Measurements from ENCODE around the gene MSGN1.

Gene MSGN1

GRCh38 chr2:17799301-17800120 lies 16.7 kb upstream of the MSGN1 start:
- Mint-ChIP-seq H3K36me3 (no peaks in the 10 kb centered on the region), H3K4me1 (no peaks in the 10 kb centered on the region), H3K27ac (no peak overlapping the region)

GRCh38 chr2:17800219-17800618 lies 16.0 kb upstream of the MSGN1 start:
- DNase-seq (ENCODE audit: low spot score in 2 of 2) (peak in 1 of 2 donors; percentile 8), ATAC-seq (no peak)
- H3K4me3 Mint-ChIP-seq: no peak overlapping the region
- H3K27ac Mint-ChIP-seq: no peak overlapping the region
- H3K9me3 Mint-ChIP-seq: no peaks in the 10 kb centered on the region
- no peaks in the 10 kb centered on the region for H3K36me3 Mint-ChIP-seq
- no peaks in the 10 kb centered on the region for H3K4me1 Mint-ChIP-seq

More at GRCh38 chr2:17799301-17800120, 16.7 kb upstream of the MSGN1 start:
- Mint-ChIP-seq H3K4me3 (no peak overlapping the region), H3K9me3 (no peaks in the 10 kb centered on the region)
- ATAC-seq (no peak), DNase-seq (ENCODE audit: low spot score in 2 of 2) (peak in 1 of 2 donors; percentile 12)

GRCh38 chr2:17800693-17801458 lies 15.4 kb upstream of the MSGN1 start:
- DNase-seq (ENCODE audit: low spot score in 2 of 2) (no peak), ATAC-seq (no peak)
- Mint-ChIP-seq H3K9me3 (no peaks in the 10 kb centered on the region), H3K27ac (no peak overlapping the region), H3K36me3 (no peaks in the 10 kb centered on the region), H3K4me1 (no peaks in the 10 kb centered on the region), H3K4me3 (no peak overlapping the region)

- H3K36me3 Mint-ChIP-seq: no peaks in the 10 kb centered on the region
- H3K4me1 Mint-ChIP-seq: no peaks in the 10 kb centered on the region
- no peak for ATAC-seq
- H3K27ac Mint-ChIP-seq: no peak overlapping the region
- no peaks in the 10 kb centered on the region for H3K9me3 Mint-ChIP-seq
- no peak for DNase-seq (ENCODE audit: low spot score in 2 of 2)
- H3K4me3 Mint-ChIP-seq: no peak overlapping the region
Measured at GRCh38 chr2:17803497-17803896, 12.8 kb upstream of the MSGN1 start.

- Mint-ChIP-seq H3K9me3 (no peaks in the 10 kb centered on the region), H3K4me1 (no peaks in the 10 kb centered on the region), H3K4me3 (no peak overlapping the region), H3K36me3 (no peaks in the 10 kb centered on the region), H3K27ac (no peak overlapping the region)
- DNase-seq (ENCODE audit: low spot score in 2 of 2) (no peak), ATAC-seq (no peak)
Measured at GRCh38 chr2:17804358-17804757, 11.9 kb upstream of the MSGN1 start.

GRCh38 chr2:17805166-17805565 lies 11.1 kb upstream of the MSGN1 start:
- no peak overlapping the region for H3K27ac Mint-ChIP-seq
- no peak for DNase-seq (ENCODE audit: low spot score in 2 of 2)
- H3K4me3 Mint-ChIP-seq: no peak overlapping the region

GRCh38 chr2:17805717-17806363 lies 10.4 kb upstream of the MSGN1 start:
- Mint-ChIP-seq H3K9me3 (no peaks in the 10 kb centered on the region), H3K36me3 (no peaks in the 10 kb centered on the region), H3K4me3 (no peak overlapping the region), H3K27ac (no peak overlapping the region), H3K4me1 (no peaks in the 10 kb centered on the region)
- DNase-seq (ENCODE audit: low spot score in 2 of 2): no peak
- ATAC-seq: no peak

More at GRCh38 chr2:17805166-17805565, 11.1 kb upstream of the MSGN1 start:
- no peaks in the 10 kb centered on the region for H3K36me3 Mint-ChIP-seq
- no peaks in the 10 kb centered on the region for H3K4me1 Mint-ChIP-seq
- H3K9me3 Mint-ChIP-seq: no peaks in the 10 kb centered on the region
- no peak for ATAC-seq

- no peak overlapping the region for H3K27ac Mint-ChIP-seq
- peaks cover 6% of the 10 kb centered on the region for H3K4me1 Mint-ChIP-seq
- no peak overlapping the region for H3K4me3 Mint-ChIP-seq
Measured at GRCh38 chr2:17813010-17813741, 3.1 kb upstream of the MSGN1 start.

GRCh38 chr2:17813742-17814473 lies 2.4 kb upstream of the MSGN1 start:
- Mint-ChIP-seq H3K9me3 (no peaks in the 10 kb centered on the region), H3K27ac (no peak overlapping the region), H3K4me3 (no peak overlapping the region), H3K4me1 (peaks cover 6% of the 10 kb centered on the region), H3K36me3 (no peaks in the 10 kb centered on the region)
- ATAC-seq: peak; percentile 39
- DNase-seq (ENCODE audit: low spot score in 2 of 2): no peak

More at GRCh38 chr2:17813010-17813741, 3.1 kb upstream of the MSGN1 start:
- DNase-seq (ENCODE audit: low spot score in 2 of 2) (no peak), ATAC-seq (peak; percentile 38)
- Mint-ChIP-seq H3K9me3 (no peaks in the 10 kb centered on the region), H3K36me3 (no peaks in the 10 kb centered on the region)

- Mint-ChIP-seq H3K27ac (no peak overlapping the region), H3K9me3 (no peaks in the 10 kb centered on the region), H3K4me3 (no peak overlapping the region), H3K36me3 (no peaks in the 10 kb centered on the region), H3K4me1 (peaks cover 6% of the 10 kb centered on the region)
- DNase-seq (ENCODE audit: low spot score in 2 of 2) (no peak), ATAC-seq (no peak)
Measured at GRCh38 chr2:17814601-17815000, 1.7 kb upstream of the MSGN1 start.

- H3K4me1 Mint-ChIP-seq: peaks cover 6% of the 10 kb centered on the region
- no peaks in the 10 kb centered on the region for H3K9me3 Mint-ChIP-seq
- H3K27ac Mint-ChIP-seq: no peak overlapping the region
Measured at GRCh38 chr2:17815468-17816184, 634 bp upstream of the MSGN1 start.

GRCh38 chr2:17818235-17818815 lies 2.1 kb downstream of the MSGN1 start:
- ATAC-seq (no peak), DNase-seq (ENCODE audit: low spot score in 2 of 2) (no peak)
- Mint-ChIP-seq H3K27ac (no peak overlapping the region), H3K4me3 (no peak overlapping the region), H3K36me3 (no peaks in the 10 kb centered on the region), H3K9me3 (no peaks in the 10 kb centered on the region), H3K4me1 (peaks cover 6% of the 10 kb centered on the region)

More at GRCh38 chr2:17815468-17816184, 634 bp upstream of the MSGN1 start:
- DNase-seq (ENCODE audit: low spot score in 2 of 2): no peak
- H3K36me3 Mint-ChIP-seq: no peaks in the 10 kb centered on the region
- H3K4me3 Mint-ChIP-seq: no peak overlapping the region
- no peak for ATAC-seq

GRCh38 chr2:17821080-17821479 lies 4.8 kb downstream of the MSGN1 start:
- no peak overlapping the region for H3K27ac Mint-ChIP-seq
- H3K9me3 Mint-ChIP-seq: no peaks in the 10 kb centered on the region
- peak; percentile 15 for ATAC-seq
- H3K36me3 Mint-ChIP-seq: no peaks in the 10 kb centered on the region
- no peak overlapping the region for H3K4me3 Mint-ChIP-seq
- DNase-seq (ENCODE audit: low spot score in 2 of 2): no peak
- no peaks in the 10 kb centered on the region for H3K4me1 Mint-ChIP-seq

Data from stimulated activated effector memory CD8-positive, alpha-beta T cell treated with anti-CD3 and anti-CD28 coated beads, Interleukin-12 subunit alpha, Interleukin-12 subunit beta, amount 100 ng/mL, for 72 hours (primary cell).